Fibroblast of lung (primary cell): Measurements from ENCODE around the gene ECT2. TPM values are rescaled to one million over a fixed set of nuclear protein-coding genes. Genes with fewer than 3 reads are reported as not detected.
A peak's percentile ranks its signal among the peaks of the same experiment; 100 is the strongest.

Experiments used
- DNase-seq, 2 donors: peaks; one replicate each; pipeline versions ENCODE4 v3.0.0 to v3.0.0-alpha.2; 2010; ENCODE audit warnings: low read depth in 2 of 2
- H2AFZ ChIP-seq: 2 replicates; pipeline ENCODE4 v1.5.1; 2012; ENCODE audit warnings: low read length, control low read depth, inconsistent platforms
- H3K27ac ChIP-seq: 2 replicates; pipeline ENCODE4 v1.5.1; 2011; ENCODE audit warnings: low read length, control low read depth; ENCODE audit not compliant: insufficient read depth
- H3K27me3 ChIP-seq: 2 replicates; pipeline ENCODE4 v1.5.1; 2011; ENCODE audit warnings: mild to moderate bottlenecking, low read length; ENCODE audit not compliant: control insufficient read depth, insufficient read depth
- H3K36me3 ChIP-seq: 2 replicates; pipeline ENCODE4 v1.5.1; 2011; ENCODE audit warnings: low read length; ENCODE audit not compliant: control insufficient read depth, insufficient read depth
- H3K4me1 ChIP-seq: 2 replicates; pipeline ENCODE4 v1.5.1; 2011; ENCODE audit warnings: low read length; ENCODE audit not compliant: control insufficient read depth, insufficient read depth; ENCODE audit errors: extremely low read depth
- H3K4me2 ChIP-seq: 2 replicates; pipeline ENCODE4 v1.5.1; 2011; ENCODE audit warnings: low read length, control low read depth; ENCODE audit not compliant: insufficient read depth; ENCODE audit errors: extremely low read depth
- H3K4me3 ChIP-seq, 4 experiments: fragments of 200-600 bp in 1 of 4; sonication (generic) in 1 of 4; replicated peaks in 1 of 4; 2 replicates each; pipeline ENCODE4 v1.5.1; 2011 to 2016; ENCODE audit warnings: low read length in 4 of 4, low read depth in 3 of 4, mild to moderate bottlenecking in 3 of 4, control low read depth in 2 of 4, inconsistent platforms in 1 of 4, mixed read lengths in 1 of 4; ENCODE audit not compliant: insufficient read depth in 1 of 4; ENCODE audit errors: control extremely low read depth in 1 of 4
- H3K79me2 ChIP-seq: 2 replicates; pipeline ENCODE4 v1.5.1; 2012; ENCODE audit warnings: mild to moderate bottlenecking, low read length, inconsistent platforms; ENCODE audit not compliant: control insufficient read depth, insufficient read depth
- H3K9ac ChIP-seq: 2 replicates; pipeline ENCODE4 v1.5.1; 2011; ENCODE audit warnings: mild to moderate bottlenecking, low read length, control low read depth; ENCODE audit not compliant: insufficient read depth
- H3K9me3 ChIP-seq: 2 replicates; pipeline ENCODE4 v1.5.1; 2012; ENCODE audit warnings: low read depth, low read length; ENCODE audit not compliant: control insufficient read depth, insufficient read depth
- H4K20me1 ChIP-seq: 2 replicates; pipeline ENCODE4 v1.5.1; 2011; ENCODE audit warnings: low read length; ENCODE audit not compliant: control insufficient read depth, insufficient read depth; ENCODE audit errors: extremely low read depth
- EZH2 ChIP-seq: IDR thresholded peaks from 2 replicates; pipeline ENCODE4 v1.5.1; 2012; ENCODE audit warnings: low read length, control low read depth, mild to moderate bottlenecking; ENCODE audit errors: missing control alignments
- polyA plus RNA-seq, 2 donors: library from polyadenylated mRNA; depleted of rRNA in 1 of 2; stranded (reverse) in 1 of 2; unstranded in 1 of 2; fragments of >200 nt; gene quantifications; 2 replicates each; pipeline ENCODE4 v1.2.1, GENCODE V29; 2011 to 2012; ENCODE audit warnings: missing spikeins in 1 of 2
- total RNA-seq: library from RNA; depleted of rRNA; stranded (reverse); fragments of >200 nt; gene quantifications from 2 replicates; pipeline ENCODE4 v1.2.1, GENCODE V29; 2014
- TF ChIP-seq, protein P1 (sequence below), 2 donors: IDR thresholded peaks in 1 of 2; conservative IDR thresholded peaks in 1 of 2; 1 replicate in 1 of 2; 2 replicates in 1 of 2; pipeline ENCODE4 v1.5.1; 2011 to 2012; ENCODE audit warnings: low read length in 2 of 2, control low read depth in 1 of 2, inconsistent platforms in 1 of 2, low read depth in 1 of 2, mild to moderate bottlenecking in 1 of 2

ECT2 gene
- total and polyA plus RNA-seq, 2 donors (not counting 1 experiment from before 2014, with no cell fraction given), result 20.5 to 34.5 TPM

DNA sequence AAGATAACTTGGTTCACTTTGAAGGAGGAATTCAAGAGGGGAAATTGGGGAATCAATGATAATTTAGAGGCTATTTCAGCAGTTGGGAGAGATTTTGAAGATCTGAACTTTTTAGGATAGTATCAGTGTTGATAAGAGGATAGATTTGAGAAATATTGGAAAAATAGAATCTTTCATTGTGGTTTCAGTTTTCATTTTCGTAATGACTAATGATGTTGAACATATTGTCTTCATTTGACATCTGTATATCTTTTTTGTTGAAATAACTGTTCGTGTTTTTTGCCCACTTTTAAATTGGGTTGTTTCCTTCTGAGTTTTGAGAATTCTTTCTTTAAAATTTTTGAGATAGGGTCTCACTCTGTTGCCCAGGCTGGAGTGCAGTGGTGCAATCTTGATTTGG lies 21.1 kb downstream of the ECT2 start:
- no peaks in the 10 kb centered on the region for H3K9me3 ChIP-seq
- H3K4me1 ChIP-seq, result no peaks in the 10 kb centered on the region
- H3K27ac ChIP-seq, result no peak overlapping the region
- DNase-seq, result no peak
- no peaks in the 10 kb centered on the region for H3K27me3 ChIP-seq
- no peak overlapping the region for H2AFZ ChIP-seq
- H3K4me3 ChIP-seq, result no peak overlapping the region
- H3K9ac ChIP-seq, result no peak overlapping the region
- TF ChIP-seq EZH2, result no peak
- TF ChIP-seq, protein P1, sequence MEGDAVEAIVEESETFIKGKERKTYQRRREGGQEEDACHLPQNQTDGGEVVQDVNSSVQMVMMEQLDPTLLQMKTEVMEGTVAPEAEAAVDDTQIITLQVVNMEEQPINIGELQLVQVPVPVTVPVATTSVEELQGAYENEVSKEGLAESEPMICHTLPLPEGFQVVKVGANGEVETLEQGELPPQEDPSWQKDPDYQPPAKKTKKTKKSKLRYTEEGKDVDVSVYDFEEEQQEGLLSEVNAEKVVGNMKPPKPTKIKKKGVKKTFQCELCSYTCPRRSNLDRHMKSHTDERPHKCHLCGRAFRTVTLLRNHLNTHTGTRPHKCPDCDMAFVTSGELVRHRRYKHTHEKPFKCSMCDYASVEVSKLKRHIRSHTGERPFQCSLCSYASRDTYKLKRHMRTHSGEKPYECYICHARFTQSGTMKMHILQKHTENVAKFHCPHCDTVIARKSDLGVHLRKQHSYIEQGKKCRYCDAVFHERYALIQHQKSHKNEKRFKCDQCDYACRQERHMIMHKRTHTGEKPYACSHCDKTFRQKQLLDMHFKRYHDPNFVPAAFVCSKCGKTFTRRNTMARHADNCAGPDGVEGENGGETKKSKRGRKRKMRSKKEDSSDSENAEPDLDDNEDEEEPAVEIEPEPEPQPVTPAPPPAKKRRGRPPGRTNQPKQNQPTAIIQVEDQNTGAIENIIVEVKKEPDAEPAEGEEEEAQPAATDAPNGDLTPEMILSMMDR (conservative IDR thresholded peaks at IDR 0.05 in 1 of 2, IDR thresholded peaks at IDR 0.05 in 1 of 2; ENCODE audit: low read depth in 1 of 2, low read length in 2 of 2), result no peak
- no peak overlapping the region for H3K4me2 ChIP-seq
- H3K36me3 ChIP-seq, result peaks cover 2% of the 10 kb centered on the region
- H4K20me1 ChIP-seq, result no peaks in the 10 kb centered on the region
- no peaks in the 10 kb centered on the region for H3K79me2 ChIP-seq

DNA sequence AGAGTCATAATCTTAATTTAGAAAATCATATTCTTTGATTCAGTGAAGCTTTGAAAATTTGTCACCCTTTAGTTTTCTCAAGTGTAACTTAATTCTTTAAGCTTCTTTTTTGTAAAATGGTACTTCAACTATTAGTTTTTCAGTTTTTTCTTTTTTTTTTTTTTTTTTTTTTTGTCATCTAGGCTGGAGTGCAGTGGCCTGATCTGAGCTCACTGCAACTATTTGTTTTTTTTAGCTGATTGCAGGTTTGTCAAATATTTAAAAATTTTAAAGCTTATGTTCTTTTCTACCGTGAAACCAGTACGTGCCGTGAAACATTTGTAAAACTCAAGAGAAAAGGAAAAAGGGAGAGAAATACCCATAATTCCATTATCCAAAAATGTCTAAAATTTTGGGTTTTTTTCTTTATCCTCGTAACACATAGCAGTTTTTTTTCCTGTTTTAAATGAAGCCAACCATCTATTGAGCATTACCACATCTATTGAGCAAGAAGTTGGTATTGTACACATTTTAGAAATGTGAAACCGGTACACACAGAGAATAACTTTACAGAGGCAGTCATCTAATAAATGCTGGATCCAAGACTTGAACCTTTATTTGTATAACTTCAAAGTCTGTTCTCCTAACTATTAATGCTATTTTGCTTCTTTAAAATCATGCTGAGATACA lies 25.7 kb downstream of the ECT2 start:
- Histone ChIP-seq H3K79me2 (no peaks in the 10 kb centered on the region), H3K9me3 (no peaks in the 10 kb centered on the region), H3K4me3 (no peak overlapping the region), H3K9ac (no peak overlapping the region), H3K27ac (no peak overlapping the region), H3K4me2 (no peak overlapping the region), H4K20me1 (no peaks in the 10 kb centered on the region), H3K27me3 (no peaks in the 10 kb centered on the region), H2AFZ (no peak overlapping the region), H3K4me1 (no peaks in the 10 kb centered on the region), H3K36me3 (peaks cover 2% of the 10 kb centered on the region)
- TF ChIP-seq, protein P1 (conservative IDR thresholded peaks at IDR 0.05 in 1 of 2, IDR thresholded peaks at IDR 0.05 in 1 of 2; ENCODE audit: low read depth in 1 of 2, low read length in 2 of 2), result no peak
- TF ChIP-seq EZH2, result no peak
- DNase-seq, result peak in 1 of 2 donors; percentile 72

DNA sequence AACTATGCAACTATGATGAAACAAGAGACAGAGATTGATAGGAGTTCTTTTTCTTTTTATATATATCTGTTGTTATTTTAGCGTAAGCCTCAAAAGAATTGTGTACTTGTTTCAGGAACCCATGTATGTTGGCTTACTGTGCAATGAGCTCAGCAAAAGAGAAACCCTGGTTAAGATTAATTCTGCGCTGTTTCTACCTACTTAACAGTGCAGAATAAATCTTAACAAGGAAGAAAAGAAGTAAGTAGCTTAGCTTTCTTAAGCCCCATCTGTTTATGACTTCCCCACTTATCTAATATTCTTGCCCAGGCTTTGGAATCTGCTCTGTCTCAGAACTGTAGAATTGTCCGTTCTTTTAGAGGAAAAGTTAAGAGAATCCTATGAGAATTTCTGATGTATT lies 27.4 kb downstream of the ECT2 start:
- H4K20me1 ChIP-seq, result no peaks in the 10 kb centered on the region
- H3K79me2 ChIP-seq, result no peaks in the 10 kb centered on the region
- H3K36me3 ChIP-seq, result peaks cover 2% of the 10 kb centered on the region
- no peaks in the 10 kb centered on the region for H3K27me3 ChIP-seq
- H3K27ac ChIP-seq, result no peak overlapping the region
- DNase-seq, result no peak
- no peaks in the 10 kb centered on the region for H3K4me1 ChIP-seq
- no peak overlapping the region for H3K9ac ChIP-seq
- no peak overlapping the region for H3K4me3 ChIP-seq
- H3K4me2 ChIP-seq, result no peak overlapping the region
- TF ChIP-seq, protein P1 (conservative IDR thresholded peaks at IDR 0.05 in 1 of 2, IDR thresholded peaks at IDR 0.05 in 1 of 2; ENCODE audit: low read depth in 1 of 2, low read length in 2 of 2), result no peak
- no peaks in the 10 kb centered on the region for H3K9me3 ChIP-seq
- no peak overlapping the region for H2AFZ ChIP-seq
